Skeletal muscle tissue (tissue), 4 donors: ENCODE results near the gene GAS2L1. TPM values are rescaled to one million over a fixed set of nuclear protein-coding genes. Genes with fewer than 3 reads are reported as not detected.

Experiments used
- H3K27ac ChIP-seq: one replicate; pipeline ENCODE4 v1.7.0; 2013; ENCODE audit warnings: mild to moderate bottlenecking, low read depth, low read length, inconsistent platforms
- H3K27me3 ChIP-seq, 3 donors: one replicate each; pipeline ENCODE4 v1.7.0; 2013; ENCODE audit warnings: low read length in 3 of 3; ENCODE audit not compliant: control insufficient read depth in 3 of 3, insufficient read depth in 3 of 3
- H3K36me3 ChIP-seq, 3 donors: one replicate each; pipeline ENCODE4 v1.7.0; 2013; ENCODE audit warnings: low read length in 3 of 3; ENCODE audit not compliant: control insufficient read depth in 3 of 3, insufficient read depth in 3 of 3
- H3K4me1 ChIP-seq, 3 donors: one replicate each; pipeline ENCODE4 v1.7.0; 2013; ENCODE audit warnings: low read length in 3 of 3, mild to moderate bottlenecking in 3 of 3; ENCODE audit not compliant: control insufficient read depth in 3 of 3, insufficient read depth in 3 of 3
- H3K4me3 ChIP-seq, 3 donors: one replicate each; pipeline ENCODE4 v1.7.0; 2013; ENCODE audit warnings: low read length in 3 of 3
- H3K9ac ChIP-seq, 3 donors: one replicate each; pipeline ENCODE4 v1.7.0; 2013; ENCODE audit warnings: low read length in 3 of 3, mild to moderate bottlenecking in 3 of 3, moderate library complexity in 2 of 3, low read depth in 1 of 3
- H3K9me3 ChIP-seq, 3 donors: one replicate each; pipeline ENCODE4 v1.7.0; 2013; ENCODE audit warnings: low read length in 3 of 3; ENCODE audit not compliant: control insufficient read depth in 3 of 3
- total RNA-seq: library from RNA; depleted of rRNA; stranded (reverse); fragments of >200 nt; gene quantifications from one replicate; pipeline ENCODE4 v1.2.3, GENCODE V29; 2014
- donor health status: Osteomylitis.

Gene GAS2L1
- total RNA-seq, 1 donor from 2014 or later = 3.1 TPM

DNA sequence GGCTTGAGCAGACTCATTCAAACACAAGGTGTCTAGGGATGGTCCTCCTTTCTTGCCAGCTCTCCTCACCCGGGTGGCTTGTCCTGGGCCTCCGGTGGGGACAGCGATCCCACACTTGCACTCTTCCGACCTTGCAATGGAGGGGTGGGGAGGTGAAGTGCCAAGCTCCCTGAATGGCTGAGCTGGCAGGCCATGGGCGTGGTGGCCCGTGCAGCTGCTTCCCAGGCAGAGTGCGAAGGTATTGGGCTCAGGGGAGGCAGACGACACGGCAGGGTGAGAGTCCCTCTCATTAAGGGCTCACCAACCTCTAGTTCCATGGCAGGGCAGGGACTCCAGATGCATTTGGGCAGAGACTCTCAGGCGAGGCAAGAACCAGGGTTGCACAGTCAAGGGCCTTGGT, 20.0 kb downstream of the GAS2L1 start:
- H3K4me1 ChIP-seq = peaks cover 34 to 53% (median 44%) of the 10 kb centered on the region in 3 donors
- H3K27ac ChIP-seq = no peak overlapping the region
- peaks cover 9 to 23% (median 22%) of the 10 kb centered on the region in 3 donors for H3K36me3 ChIP-seq
- no peaks in the 10 kb centered on the region for H3K27me3 ChIP-seq
- no peak overlapping the region for H3K4me3 ChIP-seq
- H3K9ac ChIP-seq = peak overlapping the region in 2 of 3 donors; percentile 5 to 16
- no peaks in the 10 kb centered on the region for H3K9me3 ChIP-seq

DNA sequence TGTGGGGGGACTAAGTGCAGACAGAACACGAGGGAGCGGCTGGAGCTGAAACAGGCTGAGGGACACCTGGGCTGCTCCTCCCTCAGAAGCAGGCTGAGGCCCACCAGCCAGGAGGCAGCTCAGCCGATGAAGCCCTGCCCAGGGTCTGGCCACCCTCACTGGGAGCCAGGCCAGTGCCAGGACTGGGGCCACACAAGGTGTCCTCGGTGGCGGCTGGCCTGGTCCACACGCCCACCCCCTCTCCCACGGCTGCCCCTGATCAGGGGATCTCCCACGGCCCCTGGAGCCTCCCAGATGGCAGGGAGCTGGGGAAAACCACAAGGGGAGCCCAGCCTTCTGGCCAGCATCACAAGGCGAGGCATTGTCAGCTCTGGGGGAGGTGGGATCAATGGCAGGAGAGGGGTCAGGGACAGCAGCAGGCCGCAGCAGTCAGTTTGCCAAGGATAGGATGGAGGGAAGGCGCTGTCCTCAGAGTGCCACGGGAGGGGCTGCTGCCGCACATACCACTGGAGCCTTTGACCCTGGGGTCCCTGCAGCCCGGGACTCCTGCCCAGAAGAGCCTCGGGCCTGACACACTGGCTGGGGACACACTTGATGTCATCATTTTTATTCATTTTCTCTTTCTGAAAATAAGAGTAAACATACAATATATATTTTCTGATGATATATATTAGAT, 20.8 kb downstream of the GAS2L1 start:
- Histone ChIP-seq H3K4me3 (no peak overlapping the region), H3K27ac (no peak overlapping the region), H3K9me3 (no peaks in the 10 kb centered on the region), H3K4me1 (peaks cover 34 to 53% (median 44%) of the 10 kb centered on the region in 3 donors), H3K9ac (no peak overlapping the region), H3K36me3 (peaks cover 12 to 23% (median 22%) of the 10 kb centered on the region in 3 donors), H3K27me3 (no peaks in the 10 kb centered on the region)

GRCh38 chr22:29328055-29328454, 21.6 kb downstream of the GAS2L1 start:
- Histone ChIP-seq H3K36me3 (peaks cover 14 to 29% (median 28%) of the 10 kb centered on the region in 3 donors), H3K27ac (no peak overlapping the region), H3K9ac (peak overlapping the region in 1 of 3 donors; percentile 40), H3K4me1 (peaks cover 34 to 53% (median 44%) of the 10 kb centered on the region in 3 donors), H3K4me3 (no peak overlapping the region), H3K27me3 (no peaks in the 10 kb centered on the region), H3K9me3 (no peaks in the 10 kb centered on the region)

DNA sequence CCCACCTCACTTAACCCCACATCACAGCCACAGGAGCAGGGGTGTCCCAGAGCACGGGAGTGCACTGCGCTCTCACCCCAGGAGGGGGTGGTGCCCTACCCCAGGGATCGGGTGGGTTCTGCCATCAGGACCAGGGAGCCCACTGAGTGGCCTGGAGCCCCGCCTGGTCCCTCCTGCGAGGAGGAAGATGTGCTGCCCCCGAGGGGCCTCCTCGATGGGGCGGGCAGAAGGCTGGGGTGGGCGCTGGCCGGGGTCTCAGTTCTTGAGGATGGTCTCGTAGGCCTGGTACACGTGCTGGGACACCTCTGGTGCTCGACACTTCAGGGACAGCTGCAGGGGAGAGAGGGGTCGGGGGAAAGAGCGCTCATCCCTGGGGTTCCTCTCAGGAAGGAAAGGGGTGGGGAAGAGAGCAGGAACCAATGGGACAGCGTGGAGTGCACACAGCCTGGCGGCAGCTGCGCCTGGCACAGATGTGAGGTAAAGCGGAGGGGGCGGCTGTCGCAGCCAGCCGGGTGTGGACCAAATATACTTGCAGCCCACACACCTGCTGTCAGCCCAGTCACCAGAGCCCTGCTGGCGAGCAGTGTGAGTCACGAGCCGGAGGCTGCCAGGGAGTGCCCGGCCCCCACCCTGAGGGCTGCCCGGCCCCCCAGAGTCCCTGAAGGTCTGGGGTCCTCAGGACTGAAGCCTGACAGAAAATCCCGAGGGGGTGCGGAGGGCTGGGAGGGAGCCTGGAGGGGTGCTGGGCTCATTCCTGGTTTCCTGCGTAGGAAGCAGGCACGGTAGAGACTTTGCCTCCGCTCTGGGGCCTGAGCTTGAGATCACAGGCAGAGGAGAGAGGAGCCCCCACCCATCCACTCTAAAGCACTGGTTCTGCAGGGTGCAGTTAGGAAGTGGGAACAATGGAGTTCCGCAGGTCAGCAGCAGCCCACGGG, 22.4 kb downstream of the GAS2L1 start:
- Histone ChIP-seq H3K9me3 (no peaks in the 10 kb centered on the region), H3K4me3 (no peak overlapping the region), H3K4me1 (peaks cover 34 to 53% (median 44%) of the 10 kb centered on the region in 3 donors), H3K27me3 (no peaks in the 10 kb centered on the region), H3K27ac (peak overlapping the region; percentile 76), H3K9ac (peak overlapping the region in 2 of 3 donors; percentile 13 to 60), H3K36me3 (peaks cover 14 to 33% (median 31%) of the 10 kb centered on the region in 3 donors)

- Histone ChIP-seq H3K9ac (peak overlapping the region in 2 of 3 donors; percentile 13 to 60), H3K4me3 (peak overlapping the region in 1 of 3 donors; percentile 6), H3K27me3 (no peaks in the 10 kb centered on the region), H3K9me3 (no peaks in the 10 kb centered on the region), H3K27ac (peak overlapping the region; percentile 76), H3K36me3 (peaks cover 14 to 35% (median 34%) of the 10 kb centered on the region in 3 donors), H3K4me1 (peaks cover 34 to 55% (median 44%) of the 10 kb centered on the region in 3 donors)
These were observed 23.1 kb downstream of the GAS2L1 start for GRCh38 chr22:29329581-29329980.

DNA sequence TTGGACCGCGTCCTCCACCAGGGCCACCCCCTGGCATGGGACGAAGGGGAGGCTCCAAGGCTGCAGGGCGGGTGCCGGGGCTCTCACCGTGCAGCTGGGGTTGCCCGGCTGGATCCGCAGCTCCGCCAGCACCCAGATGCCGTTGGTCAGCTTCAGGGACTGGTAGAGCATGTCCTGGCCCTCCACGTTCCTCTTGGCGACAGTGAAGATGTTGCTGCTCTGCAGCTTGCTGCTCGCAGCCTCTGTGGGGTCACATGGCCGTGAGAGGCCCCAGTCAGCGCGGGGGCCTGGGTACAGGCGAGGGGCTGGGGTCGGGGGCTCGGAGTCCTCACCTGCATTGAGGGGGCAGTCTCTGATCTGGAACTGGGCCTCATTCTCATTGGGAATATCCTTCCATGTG, 23.8 kb downstream of the GAS2L1 start:
- H3K36me3 ChIP-seq = peaks cover 14 to 38% (median 35%) of the 10 kb centered on the region in 3 donors

GRCh38 chr22:29330753-29331152, 24.3 kb downstream of the GAS2L1 start:
- H3K27me3 ChIP-seq = no peaks in the 10 kb centered on the region
- H3K4me1 ChIP-seq = peaks cover 34 to 61% (median 54%) of the 10 kb centered on the region in 3 donors
- H3K4me3 ChIP-seq = peak overlapping the region in 1 of 3 donors; percentile 13
- H3K9me3 ChIP-seq = no peaks in the 10 kb centered on the region
- H3K9ac ChIP-seq = peak overlapping the region in 1 of 3 donors; percentile 8
- H3K36me3 ChIP-seq = peaks cover 14 to 40% (median 35%) of the 10 kb centered on the region in 3 donors
- H3K27ac ChIP-seq = no peak overlapping the region

More for the DNA sequence above, 23.8 kb downstream of the GAS2L1 start:
- peaks cover 34 to 60% (median 51%) of the 10 kb centered on the region in 3 donors for H3K4me1 ChIP-seq
- no peaks in the 10 kb centered on the region for H3K27me3 ChIP-seq
- no peak overlapping the region for H3K4me3 ChIP-seq
- peak overlapping the region; percentile 76 for H3K27ac ChIP-seq
- H3K9ac ChIP-seq = peak overlapping the region in 1 of 3 donors; percentile 60
- H3K9me3 ChIP-seq = no peaks in the 10 kb centered on the region

GRCh38 chr22:29331213-29331612, 24.8 kb downstream of the GAS2L1 start:
- H3K4me3 ChIP-seq = no peak overlapping the region
- H3K9me3 ChIP-seq = no peaks in the 10 kb centered on the region
- no peaks in the 10 kb centered on the region for H3K27me3 ChIP-seq
- H3K27ac ChIP-seq = no peak overlapping the region
- no peak overlapping the region for H3K9ac ChIP-seq
- H3K4me1 ChIP-seq = peaks cover 35 to 62% (median 56%) of the 10 kb centered on the region in 3 donors
- H3K36me3 ChIP-seq = peaks cover 11 to 40% (median 38%) of the 10 kb centered on the region in 3 donors

DNA sequence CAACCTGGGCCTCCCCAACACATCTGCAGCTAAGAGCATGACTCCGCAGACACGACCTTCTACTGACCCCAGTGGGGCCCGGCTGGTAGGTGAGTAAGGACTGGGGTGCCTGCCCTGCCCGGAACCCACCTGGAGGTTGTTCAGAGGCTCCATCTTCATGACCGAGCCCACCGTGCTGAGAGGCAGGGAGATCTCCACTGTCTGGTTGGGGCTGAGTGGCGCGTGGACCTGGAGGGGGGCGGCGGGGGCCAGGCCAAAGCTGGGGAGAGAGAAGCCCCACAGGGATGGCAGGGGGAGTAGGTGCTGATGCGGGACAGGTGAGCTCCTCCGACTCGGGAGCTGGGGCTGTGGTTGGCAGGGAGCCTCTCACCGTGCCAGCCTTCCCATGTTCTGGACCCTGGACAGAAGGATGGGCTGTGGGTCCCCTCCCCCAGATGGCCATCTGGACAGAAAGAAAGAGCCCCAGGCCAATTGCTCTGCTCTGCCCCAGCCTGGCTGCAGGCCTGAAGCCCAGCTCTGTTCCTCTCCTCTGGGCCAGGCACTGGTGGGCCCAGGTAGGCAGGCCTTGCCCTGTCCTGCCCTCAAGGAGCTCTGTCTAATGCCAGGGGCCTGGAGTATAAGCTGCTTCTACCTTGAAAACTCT, 25.3 kb downstream of the GAS2L1 start:
- no peak overlapping the region for H3K9ac ChIP-seq
- H3K9me3 ChIP-seq = no peaks in the 10 kb centered on the region
- no peak overlapping the region for H3K4me3 ChIP-seq
- no peak overlapping the region for H3K27ac ChIP-seq
- H3K4me1 ChIP-seq = peaks cover 39 to 63% (median 61%) of the 10 kb centered on the region in 3 donors
- H3K27me3 ChIP-seq = no peaks in the 10 kb centered on the region
- H3K36me3 ChIP-seq = peaks cover 6 to 36% (median 33%) of the 10 kb centered on the region in 3 donors
